HG03097 (cell line): Measurements from ENCODE around the gene PALM.
"Not testable (repeated sequence)": the region's sequence is repeated elsewhere in the genome, so short reads cannot be mapped to it uniquely, and the experiment has no call there.

Source experiments
- ATAC-seq: cut with Tn5 transposase; IDR thresholded peaks from one replicate; pipeline ENCODE4 v1.9.1; 2021; ENCODE audit not compliant: unreplicated experiment, low FRiP score

PALM gene

GRCh38 chr19:703651-704446 lies 4.9 kb upstream of the PALM start:
- no peak for ATAC-seq

DNA sequence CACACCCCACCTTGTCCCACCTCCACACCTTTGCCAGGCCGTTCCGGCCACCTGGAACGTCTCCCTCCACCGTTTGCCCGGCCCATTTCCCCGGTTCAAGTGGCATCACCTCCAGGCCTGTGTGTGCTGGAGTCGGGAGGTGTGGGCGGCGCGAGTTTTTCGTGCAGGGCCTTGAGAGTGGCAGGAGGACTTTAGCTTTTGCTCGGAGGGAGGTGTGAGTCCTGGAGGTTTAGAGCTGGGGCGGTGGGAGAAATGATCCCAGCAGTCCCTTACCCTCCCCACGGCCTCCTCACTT lies 4.3 kb upstream of the PALM start:
- no peak for ATAC-seq

GRCh38 chr19:709196-709964 lies 645 bp downstream of the PALM start:
- no peak for ATAC-seq

DNA sequence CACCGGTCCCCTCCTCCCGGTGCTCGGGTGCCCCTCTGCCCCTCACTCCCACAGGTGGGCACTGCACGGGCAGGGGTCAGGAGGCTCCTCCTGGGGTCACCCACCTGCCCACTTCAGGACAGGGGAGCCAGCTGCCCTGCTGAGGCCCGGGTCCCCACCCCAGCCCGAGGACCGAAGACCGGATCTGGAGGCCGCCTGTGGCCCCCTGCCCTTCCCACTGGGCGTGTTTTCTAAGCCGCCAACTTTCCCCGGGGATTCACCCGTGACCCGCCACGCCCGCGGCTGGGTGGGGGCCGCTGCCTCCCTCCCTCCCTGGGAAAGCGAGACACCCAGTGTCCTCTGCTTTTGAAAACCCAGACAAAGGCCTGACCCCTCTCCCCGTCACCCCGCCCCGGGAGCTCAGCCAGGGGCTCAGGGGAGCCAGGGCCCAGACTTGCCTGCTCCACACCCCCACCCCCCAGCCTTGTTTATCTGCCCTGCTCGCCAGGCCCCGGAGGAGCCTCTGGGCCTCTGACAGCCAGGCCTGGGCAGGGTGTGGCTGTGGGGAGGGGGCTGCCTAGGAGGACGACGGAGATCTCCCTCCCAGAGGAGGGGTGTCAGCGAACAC lies 1.3 kb downstream of the PALM start:
- no peak for ATAC-seq

GRCh38 chr19:710767-711166 lies 2.0 kb downstream of the PALM start:
- no peak for ATAC-seq

- ATAC-seq = no peak
These were observed 2.5 kb downstream of the PALM start for GRCh38 chr19:711254-711653.

- no peak for ATAC-seq
These were observed 6.6 kb downstream of the PALM start for GRCh38 chr19:715347-715746.

- ATAC-seq = no peak
These were observed 9.7 kb downstream of the PALM start for GRCh38 chr19:718251-718951.

- no peak for ATAC-seq
These were observed 10.3 kb downstream of the PALM start for GRCh38 chr19:718991-719512.

GRCh38 chr19:719636-720344 lies 11.1 kb downstream of the PALM start:
- ATAC-seq = no peak

DNA sequence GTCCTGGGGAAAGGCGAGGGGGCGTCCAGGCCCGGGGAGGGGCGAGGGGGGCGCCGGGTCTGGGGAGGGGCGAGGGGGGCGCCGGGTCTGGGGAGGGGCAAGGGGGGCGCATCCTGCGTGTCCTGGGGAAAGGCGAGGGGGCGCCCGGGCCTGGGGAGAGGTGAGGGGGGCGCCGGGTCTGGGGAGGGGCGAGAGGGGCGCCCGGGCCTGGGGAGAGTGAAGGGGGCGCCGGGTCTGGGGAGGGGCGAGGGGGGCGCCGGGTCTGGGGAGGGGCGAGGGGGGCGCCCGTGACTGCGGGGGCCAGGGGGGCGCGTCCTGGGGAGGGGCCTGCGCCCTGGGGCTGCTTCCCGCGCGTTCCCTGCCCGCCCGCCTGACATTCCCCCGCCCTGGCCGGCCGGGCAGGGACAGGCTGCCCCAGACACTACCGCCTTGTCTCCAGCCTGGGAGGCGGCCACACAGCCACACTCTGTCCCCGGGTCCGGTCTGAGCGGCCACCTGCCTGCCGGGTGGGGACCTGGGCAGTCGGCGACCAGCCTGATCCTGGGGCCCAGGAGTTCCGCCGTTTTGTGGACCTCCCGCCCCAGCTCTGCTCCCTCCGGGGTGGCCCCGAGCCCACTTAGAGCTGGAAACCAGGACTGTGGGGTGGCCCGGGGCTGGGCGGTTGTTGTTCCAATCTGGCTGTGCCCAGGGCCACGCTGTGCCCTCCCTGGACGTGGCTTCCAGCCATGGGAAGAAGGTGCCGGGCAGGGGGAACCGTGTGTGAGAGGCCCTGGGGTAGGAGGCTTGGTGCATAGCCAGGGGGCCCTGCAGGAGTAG lies 11.8 kb downstream of the PALM start:
- no peak for ATAC-seq

- ATAC-seq = no peak
These were observed 13.9 kb downstream of the PALM start for GRCh38 chr19:722553-723101.

DNA sequence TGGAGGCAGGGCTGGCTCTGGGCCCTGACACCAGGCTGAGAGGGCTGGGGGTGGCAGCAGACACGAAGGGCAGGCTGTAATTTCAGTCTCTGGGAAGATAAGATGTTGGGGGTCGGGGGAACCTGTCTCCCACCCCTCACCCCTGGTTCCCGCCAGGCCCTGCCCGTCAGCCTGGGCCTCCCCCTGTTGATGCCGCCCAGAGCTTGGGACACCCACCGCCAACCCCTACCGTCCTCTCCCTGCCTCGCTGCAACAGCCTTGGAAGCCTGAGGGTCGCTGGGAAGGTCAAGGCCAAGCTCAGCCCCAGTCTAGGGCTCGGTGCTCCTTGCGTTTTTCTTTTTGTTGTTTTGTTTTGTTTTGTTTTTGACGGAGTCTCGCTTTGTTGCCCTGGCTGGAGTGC lies 14.5 kb downstream of the PALM start:
- ATAC-seq = no peak

DNA sequence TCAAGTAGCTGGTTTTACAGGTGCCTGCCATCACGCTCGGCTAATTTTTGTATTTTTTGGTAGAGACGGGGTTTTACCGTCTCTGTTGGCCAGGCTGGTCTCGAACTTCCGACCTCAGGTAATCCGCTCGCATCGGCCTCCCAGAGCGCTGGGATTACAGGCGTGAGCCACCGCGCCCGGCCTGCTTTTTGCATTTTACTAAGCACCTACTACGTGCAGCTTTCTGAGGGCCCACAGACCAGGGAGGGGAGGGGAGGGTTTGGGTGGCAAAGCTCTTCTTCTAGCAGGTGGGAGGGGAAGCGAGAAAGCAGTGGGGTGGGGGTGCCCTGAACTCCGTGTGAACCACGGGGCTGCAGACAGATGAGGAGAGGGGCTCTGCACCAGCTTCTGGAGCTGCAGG lies 15.0 kb downstream of the PALM start:
- no peak for ATAC-seq

DNA sequence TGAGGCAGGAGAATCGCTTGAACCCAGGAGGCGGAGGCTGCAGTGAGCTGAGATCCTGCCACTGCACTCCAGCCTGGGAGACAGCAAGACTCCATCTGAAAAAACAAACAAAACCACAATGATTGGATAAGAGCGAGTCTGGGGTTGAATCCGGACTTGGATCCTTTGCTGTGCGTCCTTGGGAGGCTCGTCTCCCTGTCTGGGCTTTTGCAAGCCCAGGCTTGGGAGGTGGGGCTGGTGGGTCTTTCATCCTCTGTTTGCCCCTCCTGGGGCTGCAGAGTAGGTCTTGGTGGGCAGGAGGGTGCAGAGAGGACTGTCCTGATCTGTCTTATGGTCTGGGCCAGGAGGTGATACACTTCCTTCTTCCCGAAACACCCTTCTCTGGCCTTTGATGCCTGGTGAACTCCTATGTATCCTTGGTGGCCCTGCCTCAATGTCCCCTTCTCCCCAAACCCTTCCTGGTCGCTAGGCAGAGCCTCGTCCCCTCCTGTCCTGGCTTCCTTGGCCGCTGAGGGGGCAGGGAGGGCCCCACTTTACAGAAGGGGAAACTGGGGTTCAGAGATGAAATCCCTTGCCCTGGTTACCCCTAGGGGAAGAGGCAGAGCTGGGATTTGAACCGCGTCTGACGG lies 16.8 kb downstream of the PALM start:
- ATAC-seq = no peak

- ATAC-seq = no peak
These were observed 18.5 kb downstream of the PALM start for GRCh38 chr19:726993-727956.

- no peak for ATAC-seq
These were observed 19.3 kb downstream of the PALM start for GRCh38 chr19:728011-728410.

GRCh38 chr19:729564-729963 lies 20.8 kb downstream of the PALM start:
- ATAC-seq = not testable (repeated sequence)
